Measurements from ENCODE around the gene LETM1.

Gene LETM1

DNA sequence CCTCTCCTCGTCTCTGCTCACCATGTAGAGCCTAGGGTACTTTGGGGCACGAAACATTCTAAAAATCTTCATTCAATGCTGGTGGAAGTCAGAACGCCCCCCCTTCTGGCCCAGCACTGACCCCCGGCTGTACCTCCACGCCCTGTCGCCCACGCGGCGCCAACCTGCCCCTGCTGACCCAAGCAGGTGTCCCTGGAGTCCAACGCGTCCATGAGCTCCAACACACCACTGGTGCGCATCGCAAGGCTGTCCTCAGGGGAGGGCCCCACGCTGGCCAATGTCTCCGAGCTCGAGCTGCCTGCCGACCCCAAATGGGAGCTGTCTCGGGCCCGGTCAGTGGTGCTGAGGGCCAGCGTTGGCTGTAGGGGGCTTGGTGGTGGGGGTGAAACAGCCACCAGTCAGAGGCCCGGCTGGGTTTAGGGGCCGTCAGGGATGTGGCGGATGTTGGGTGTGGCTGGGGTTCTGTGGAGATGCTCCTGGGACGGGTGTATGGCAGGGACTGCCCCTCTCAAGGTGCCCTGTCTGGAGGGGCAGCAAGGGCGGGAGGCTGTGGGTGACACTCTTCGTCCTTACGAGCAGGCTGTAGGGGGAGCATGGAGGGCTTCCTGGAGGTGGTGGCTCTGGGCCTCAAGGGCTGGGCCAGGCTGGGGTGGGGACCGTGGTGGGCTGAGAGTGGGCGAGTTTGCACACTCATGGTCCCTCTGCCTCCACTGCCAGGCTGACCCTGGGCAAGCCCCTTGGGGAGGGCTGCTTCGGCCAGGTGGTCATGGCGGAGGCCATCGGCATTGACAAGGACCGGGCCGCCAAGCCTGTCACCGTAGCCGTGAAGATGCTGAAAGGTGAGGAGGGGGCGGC is 51.1 kb downstream of the LETM1 start:
- no peak for DNase-seq

DNA sequence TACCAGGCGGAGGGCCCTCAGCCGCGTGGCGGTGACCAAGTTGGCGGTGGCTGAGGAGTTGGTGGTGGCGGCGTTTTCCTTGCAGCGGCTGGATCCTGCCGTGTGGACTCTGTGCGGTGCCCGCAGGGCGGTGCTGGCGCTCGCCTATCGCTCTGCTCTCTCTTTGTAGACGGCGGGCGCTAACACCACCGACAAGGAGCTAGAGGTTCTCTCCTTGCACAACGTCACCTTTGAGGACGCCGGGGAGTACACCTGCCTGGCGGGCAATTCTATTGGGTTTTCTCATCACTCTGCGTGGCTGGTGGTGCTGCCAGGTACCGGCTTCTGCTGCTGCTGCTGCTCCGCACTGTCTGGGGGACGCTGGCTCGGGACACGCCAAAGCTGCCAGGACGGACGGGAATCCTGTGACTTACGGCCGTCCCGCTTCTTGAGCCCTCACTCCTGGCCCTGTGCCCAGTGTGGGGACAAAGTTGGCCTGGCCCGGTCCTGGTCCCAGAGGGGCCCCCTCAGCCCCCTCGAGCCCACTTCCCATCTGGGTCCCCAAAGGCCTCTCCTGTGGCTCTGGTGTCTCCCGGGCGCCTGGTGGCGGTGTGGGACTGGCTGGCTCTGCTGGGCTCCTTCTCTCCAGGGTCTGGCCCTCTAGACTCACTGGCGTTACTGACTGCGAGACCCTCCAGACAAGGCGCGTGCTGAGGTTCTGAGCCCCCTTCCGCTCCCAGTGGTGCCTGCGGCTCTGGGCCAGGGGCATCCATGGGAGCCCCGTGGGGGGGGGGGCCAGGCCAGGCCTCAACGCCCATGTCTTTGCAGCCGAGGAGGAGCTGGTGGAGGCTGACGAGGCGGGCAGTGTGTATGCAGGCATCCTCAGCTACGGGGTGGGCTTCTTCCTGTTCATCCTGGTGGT is 52.2 kb downstream of the LETM1 start:
- DNase-seq, result no peak

DNA sequence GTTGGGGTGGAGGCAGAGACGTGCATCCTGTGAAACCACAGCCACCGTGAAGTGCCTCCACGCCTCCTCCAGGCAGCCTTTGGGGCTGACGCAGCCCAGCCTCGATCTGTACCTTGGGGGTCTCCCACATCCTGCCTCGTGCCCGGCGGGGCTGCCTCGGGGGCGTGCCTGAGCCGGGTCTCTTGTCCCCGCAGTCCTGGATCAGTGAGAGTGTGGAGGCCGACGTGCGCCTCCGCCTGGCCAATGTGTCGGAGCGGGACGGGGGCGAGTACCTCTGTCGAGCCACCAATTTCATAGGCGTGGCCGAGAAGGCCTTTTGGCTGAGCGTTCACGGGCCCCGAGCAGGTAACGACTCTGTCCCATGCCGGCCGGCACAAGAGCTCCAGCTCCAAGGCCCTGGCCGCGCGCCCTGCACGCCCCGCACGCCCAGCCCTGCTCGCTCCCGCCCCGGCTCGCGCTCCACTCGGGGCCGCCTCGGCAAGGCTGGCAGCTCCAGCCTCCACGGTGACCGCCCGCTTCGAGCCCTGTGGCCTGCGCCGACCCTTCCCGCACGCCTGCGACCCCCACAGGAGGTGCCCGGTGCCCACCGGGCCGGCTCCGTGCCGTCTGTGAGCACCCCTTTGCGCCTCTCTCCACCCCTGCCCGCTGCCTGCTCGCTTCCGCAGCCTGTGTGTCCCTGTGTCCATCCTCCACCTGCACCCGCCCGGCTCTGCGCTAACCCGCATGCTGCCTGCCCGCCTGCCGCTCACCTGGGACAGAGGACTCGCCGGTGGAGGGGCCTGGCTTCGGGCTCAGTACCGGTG is 53.0 kb downstream of the LETM1 start:
- DNase-seq, result no peak

DNA sequence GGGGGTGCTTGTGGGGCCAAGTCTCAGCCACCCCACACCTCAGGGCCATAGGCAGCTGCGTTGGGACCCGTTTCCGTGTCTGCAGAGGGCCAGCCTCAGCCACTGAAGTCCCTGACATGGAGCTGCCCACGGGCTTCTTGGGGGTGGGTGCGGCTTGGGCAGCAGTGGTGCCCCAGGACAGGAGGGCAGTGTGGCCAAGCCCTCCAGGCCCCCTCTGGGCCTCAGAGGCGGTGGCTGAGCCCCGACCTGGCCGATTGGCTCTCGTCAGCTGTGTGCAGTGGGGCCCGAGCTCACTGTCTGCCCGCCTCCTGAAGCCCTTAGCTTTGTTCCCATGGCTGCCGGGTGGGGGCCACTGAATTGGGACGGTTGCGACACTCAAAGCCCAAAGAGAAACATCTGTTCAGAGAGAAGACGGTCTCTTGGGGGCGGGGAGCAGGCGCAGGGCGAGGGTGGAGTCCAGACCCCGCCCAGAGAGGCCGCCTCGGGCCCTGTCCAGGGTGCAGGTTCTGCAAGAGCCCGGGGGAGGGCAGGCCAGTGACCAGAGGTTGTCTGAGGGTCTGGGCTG is 53.7 kb downstream of the LETM1 start:
- no peak for DNase-seq

DNA sequence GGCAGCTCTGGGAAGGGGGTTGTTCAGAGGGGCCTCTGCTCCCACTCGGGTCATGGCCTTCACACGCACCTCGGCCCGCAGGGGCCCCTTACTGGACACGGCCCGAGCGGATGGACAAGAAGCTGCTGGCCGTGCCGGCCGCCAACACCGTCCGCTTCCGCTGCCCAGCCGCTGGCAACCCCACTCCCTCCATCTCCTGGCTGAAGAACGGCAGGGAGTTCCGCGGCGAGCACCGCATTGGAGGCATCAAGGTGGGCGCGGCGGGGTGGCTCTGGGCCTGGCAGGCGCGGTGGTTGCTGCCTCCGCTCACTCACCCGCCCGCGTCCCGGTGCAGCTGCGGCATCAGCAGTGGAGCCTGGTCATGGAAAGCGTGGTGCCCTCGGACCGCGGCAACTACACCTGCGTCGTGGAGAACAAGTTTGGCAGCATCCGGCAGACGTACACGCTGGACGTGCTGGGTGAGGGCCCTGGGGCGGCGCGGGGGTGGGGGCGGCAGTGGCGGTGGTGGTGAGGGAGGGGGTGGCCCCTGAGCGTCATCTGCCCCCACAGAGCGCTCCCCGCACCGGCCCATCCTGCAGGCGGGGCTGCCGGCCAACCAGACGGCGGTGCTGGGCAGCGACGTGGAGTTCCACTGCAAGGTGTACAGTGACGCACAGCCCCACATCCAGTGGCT is 54.5 kb downstream of the LETM1 start:
- no peak for DNase-seq

DNA sequence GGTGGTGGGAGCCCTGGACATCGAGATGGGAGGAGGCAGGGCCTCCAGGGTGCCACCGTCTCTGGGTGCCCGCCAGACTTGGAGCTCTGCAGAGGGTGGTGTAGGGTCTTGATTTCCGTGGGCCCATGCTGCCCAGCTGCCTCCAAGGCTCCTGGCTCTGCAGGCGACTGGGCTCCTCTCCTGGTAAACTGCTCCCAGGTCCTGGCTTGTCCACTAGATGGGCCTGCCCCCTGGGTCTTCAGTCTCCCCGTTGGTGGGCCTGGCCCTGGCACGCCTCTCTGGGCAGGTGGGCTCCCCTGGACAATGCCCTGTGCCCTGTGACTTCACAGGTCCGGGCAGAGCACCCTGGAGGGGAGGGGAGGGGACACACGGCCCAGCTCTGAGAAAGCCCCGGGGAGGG is 55.2 kb downstream of the LETM1 start:
- no peak for DNase-seq

DNA sequence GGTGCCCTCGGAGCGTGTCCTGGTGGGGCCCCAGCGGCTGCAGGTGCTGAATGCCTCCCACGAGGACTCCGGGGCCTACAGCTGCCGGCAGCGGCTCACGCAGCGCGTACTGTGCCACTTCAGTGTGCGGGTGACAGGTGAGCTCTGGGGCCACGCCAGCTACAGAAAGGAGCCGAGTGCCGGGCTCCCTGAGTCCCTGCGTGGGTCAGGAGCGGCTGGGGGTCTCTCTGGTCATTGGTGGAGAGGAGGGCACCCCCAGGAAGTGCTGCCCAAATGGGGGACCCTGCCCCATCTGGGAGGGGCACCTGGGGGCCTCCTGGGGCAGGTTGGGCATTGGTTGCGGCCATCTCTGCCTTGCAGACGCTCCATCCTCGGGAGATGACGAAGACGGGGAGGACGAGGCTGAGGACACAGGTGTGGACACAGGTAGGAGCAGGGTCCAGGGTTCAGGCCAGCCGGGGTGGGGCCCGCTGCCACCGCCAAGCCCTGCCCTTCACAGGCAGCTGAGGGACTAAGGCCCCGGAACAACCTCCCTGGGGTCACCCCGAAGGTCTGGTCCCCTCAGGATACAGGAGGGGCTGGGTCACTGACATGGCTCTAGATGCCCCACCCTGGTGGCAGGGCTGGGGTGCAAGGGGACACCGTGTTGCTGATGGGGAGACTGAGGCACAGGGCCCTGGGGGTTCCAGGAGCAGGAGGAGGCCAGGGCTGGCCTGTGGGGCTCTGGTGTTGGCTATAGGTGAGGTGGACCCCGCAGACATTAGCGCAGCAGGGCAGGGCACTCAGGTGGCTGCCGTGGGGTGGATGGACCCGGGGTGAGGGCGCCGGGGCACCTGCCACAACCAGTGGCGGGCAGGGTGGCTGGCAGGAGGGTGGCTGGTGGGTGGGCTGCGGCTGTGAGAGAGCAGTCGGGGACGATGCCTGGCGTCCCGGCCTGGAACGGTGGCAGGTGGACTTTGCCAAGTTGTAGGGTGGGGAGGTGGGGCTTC is 56.3 kb downstream of the LETM1 start:
- DNase-seq, result no peak

DNA sequence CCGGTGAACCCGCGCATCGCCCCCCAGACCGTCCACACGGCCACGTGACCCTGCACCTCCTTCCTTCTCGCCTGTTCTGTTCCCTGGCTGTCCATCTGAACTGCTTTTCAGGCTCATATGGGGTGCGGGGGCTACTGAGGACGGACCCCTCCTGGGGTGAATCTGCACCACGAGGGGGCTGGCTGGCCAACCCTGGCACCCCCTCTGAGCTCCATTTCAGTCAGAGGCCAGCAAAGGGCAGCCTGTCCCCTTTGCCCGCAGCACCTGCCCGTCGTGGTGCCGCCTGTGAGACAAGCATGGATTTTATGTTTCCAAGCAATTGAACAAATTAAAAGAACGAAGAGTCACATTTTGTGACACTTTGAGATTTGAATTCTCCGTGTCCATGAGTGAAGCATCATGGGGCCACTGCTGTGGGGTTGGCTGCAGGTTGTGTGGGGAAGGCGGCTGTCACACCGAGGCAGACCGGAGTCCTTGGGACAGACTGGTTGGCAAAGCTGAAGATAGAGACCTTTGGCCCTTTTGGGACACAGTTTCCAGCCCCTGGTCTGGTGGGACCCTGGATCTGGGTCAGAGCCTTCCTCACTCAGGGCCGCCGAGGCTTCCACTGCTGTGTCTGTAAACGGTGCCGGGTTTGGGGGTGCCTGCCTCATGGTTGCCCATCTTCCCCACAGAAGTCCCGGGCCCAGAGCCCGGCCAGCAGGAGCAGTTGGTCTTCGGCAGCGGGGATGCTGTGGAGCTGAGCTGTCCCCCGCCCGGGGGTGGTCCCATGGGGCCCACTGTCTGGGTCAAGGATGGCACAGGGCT is 57.2 kb downstream of the LETM1 start:
- DNase-seq, result no peak

DNA sequence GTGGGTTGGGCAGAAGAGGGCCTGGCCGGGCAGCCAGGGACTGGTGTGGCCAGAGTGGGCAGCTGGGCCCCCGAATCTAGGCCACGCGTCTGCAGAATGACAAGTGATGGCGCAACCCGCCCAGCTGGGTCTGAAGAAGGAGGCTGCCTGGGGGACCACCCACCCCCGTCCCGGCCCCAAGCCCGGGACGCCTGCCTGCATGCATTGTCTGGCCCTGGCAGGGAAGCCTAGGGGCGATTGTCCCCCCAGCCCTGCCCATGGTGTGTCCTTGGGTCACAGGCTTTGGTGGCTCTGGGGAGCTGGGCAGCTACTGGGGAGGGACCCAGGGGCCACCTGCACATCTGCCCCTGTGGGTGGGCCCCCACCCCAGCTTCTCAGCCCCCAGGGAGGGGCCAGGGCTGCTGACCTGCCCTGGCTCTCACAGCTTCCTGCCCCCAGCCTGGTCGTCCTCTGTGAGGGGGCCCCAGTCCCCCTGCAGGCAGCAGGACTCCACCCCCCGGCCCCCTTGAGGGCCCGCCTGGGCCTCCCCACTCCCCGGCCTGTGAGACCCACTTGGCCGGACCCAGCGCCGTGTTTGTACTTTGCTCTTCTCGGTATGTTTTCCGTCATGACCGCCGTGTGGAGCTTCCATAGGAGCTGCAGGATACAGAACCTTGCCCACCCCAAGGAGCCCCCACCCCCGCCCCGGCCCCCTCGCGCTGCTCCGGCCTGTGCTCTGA is 57.9 kb downstream of the LETM1 start:
- DNase-seq, result no peak

DNA sequence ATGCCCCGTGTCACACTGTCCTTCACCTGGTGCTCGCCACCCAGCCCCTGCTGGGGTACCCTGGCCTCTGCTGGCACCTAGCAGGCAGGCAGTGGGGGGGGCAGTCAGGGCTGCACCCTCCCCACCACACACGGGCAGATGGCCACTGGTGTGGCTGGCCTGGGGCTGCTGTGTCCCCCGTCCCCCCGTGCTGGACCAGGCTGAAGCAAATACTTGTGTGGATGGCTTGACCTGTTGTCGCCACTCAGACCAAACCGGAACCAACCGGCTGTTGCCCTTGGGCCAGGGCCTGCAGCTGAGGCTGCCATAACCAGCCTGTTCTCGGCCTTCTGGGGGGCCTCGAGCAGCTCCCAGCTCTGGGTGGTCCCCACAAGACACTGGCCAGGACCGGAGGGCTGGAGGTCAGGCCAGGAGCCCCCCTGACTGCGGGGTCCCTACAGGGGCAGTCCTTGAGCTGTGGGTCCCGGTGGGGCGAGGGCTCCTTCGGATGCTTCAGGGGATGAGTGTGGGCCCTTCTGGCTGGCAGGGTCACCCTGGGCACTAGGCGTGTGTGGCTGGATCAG is 58.6 kb downstream of the LETM1 start:
- DNase-seq, result no peak

DNA sequence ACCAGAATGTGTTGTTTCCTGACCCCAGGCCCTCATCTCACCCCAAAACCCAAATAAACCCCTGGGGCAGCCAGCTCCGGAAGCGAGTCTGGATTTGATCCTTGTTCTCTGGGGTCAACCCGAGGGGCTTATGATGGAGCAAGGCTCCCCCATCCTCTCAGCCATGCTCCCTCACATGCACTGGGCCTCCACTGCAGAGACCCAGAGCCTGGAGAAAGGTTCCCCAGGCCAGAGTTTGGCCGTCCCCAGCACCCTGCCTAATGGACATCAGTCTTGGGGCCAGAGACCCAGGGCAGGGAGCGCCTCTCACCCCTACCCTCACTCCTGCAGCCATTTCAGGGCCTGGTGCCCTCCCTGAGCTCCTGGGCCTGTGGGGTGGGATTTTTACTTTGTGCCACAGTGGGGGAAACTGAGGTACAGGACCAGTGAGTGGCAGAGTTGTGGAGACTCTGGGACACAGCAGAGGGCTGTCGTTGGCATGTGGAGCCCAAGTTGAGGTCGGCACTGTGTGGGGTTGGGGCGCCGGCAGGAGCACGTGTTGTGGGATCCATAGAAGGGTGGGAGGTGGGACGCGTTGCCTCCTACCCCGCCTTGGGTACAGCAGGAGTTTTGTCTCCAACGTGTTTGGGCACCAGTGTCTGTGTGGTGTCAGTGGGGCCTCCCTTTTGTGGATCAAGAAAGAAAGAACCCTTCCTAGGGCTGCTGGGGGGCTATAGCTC is 59.3 kb downstream of the LETM1 start:
- DNase-seq, result no peak

DNA sequence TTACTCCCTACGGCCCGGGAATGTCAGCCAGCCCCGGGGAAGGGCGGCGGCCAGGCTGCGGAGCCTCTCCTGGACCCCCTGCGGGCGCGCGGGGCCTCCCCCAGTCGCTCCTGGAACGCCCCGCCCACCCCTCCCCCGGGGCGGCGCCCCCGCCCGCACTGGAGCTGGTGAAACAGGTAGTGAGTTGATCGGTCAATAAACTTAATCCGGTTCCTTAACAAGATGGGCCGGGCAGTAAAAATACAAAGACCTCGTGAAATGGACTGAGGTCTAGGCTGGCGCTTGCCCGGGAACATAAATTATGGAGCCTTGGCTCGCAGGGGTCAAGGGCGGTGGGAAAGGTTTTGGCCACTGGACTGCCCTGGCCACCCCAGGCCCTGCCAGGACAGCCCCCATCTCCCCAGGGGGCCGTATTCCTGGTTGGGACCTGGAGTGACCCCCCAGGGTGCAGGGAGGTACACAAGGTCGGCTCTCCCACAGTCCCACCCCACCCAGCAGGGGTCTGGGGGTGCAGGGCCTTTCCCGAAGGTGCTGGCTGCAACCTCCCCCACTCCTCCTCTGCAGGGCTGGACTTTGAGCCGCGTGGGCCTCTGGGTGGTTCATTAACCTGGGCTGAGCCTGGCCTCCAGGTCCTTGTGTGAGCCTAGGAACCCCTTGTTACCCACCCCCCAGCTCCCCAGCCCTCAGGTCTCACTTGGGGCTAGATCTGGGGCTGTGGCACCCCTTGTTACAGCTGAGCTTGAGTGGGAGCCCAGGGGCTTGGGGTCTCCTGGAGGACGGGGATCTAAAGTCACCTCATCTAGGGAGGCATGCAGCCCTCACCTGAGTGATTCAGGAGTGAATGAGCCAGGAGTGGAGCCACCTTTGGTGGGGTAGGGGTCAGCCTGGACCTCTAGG is 60.4 kb downstream of the LETM1 start:
- no peak for DNase-seq

DNA sequence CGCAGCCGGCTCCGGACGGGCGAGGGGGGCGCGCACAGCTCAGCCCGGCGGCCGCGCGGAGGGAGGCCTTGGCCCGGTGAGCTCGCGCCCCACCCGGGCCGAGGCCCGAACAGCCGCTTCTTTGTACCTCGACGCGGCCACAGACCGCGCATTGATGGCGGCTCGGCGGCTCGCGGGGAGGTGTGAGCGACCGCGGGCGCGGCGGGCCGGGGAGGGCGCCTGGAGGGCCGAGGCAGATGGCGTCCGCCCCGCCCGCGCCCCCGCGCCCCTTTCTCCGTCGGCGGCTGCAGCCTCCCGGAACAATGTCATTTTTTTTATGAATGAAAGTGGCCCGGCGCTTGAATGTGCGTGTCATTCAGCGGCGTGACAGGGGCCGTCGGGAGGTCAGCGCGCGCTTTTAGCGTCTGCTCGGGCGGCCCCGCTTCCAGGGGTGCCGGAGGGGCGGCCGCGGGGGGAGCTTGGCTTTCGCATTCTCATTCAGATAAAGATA is 61.1 kb downstream of the LETM1 start:
- DNase-seq, result no peak

DNA sequence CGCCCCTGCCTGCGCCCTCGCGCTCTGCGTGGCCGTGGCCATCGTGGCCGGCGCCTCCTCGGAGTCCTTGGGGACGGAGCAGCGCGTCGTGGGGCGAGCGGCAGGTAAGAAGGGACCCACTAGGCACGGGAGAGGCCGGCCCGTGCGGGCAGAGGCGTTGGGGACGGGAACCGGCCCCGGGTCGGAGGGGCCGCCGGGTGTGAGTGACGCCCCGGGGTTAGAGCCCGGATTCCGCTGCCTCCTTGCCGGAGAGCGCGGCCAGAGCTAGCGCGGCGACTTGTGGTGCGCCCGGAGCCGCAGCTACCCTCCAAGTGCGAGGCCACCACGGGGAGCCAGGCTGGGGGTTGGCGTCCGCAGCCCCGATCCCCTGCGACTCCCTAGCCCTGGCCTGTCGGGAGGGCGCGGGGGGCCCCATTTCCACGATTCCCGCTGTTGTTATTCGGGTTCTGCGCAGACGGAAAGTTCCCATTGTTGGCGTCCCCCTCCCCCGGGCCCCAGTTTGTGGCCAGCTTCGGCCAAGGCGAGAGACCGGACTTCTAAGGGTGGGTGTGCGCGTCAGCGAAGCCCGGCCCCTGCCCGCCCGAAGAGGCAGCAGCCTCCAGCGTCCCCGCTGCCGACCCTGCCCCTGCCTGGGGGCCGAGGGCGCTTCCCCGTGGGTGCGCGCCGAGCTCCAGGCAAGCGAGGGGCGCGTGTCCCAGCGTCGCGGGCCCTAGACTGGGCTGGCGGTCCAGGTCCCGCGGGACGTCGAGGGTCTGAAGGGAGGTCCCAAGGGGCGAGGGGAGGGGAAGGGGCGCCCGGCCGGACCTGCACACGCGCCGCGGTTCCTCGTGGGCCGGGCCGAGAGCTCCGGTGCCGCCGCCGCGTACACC is 61.8 kb downstream of the LETM1 start:
- no peak for DNase-seq

DNA sequence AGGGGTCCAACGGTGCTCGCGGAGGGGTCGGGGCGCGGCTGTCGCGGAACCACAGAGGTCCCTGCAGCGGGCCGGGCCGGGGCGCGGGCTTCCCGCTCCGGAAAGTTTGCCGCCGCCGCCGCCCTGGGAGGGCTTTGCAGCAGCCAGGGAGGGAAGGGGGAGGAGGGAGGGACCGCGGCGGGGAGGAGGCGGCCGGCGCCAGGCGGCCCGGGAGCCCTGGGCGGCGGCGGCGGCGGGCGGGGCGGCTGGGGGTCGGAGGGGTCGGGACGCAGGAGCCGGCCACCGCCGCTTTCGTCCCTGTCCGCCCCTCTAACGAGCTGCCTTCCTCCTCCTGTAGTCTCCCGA is 62.5 kb downstream of the LETM1 start:
- DNase-seq, result no peak

DNA sequence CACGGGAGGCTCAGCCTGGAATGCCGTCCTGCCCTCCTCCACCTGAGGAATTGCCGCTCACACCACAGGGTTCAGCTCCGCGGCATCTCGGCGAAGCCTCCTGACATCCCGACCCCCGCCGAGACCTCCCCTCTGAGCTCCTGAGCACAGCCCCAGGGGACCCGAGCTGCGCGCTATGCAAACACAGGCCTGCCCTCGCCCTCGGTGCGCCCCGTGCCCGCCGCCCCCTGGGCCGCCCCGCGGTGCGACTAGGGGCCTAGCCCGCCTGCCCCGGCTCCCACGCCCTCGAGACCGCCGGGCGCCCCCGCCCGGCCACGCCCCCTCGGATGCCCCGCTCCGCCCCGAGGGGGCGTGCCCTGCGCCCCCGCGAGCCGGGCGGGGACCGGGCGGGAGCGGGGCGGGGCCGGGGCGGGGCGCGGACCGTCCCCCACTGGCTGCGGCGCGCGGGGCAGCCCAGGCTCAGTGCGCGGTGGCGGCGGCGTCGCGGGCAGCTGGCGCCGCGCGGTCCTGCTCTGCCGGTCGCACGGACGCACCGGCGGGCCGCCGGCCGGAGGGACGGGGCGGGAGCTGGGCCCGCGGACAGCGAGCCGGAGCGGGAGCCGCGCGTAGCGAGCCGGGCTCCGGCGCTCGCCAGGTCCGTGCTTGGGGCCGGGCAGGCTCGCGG is 63.0 kb downstream of the LETM1 start, which contains the start of gene FGFR3:
TSS of gene FGFR3 (plus strand) at position 462 of the 664 bp plus-strand sequence. CDS start 642 bp downstream, outside the sequence.
- DNase-seq, result no peak
